B cell (primary cell): ENCODE results near the gene AK4. TPM values are rescaled to one million over a fixed set of nuclear protein-coding genes. Genes with fewer than 3 reads are reported as not detected.

Source experiments
- ATAC-seq: fragments of 200-7000 bp; cut with Tn5 transposase; one replicate; pipeline ENCODE4 v1.10.0; 2021; ENCODE audit warnings: low read depth, mild to moderate bottlenecking, moderate number of reproducible peaks, moderate library complexity
- CTCF ChIA-PET: fragments of 350-600 bp; sonication (Branson Sonifier 250); formaldehyde crosslinking; loops from one replicate; lab custom pipeline; 2021; ENCODE audit warnings: antibody characterized with exemption, inconsistent platforms; lab: Charles Lee
- POLR2A ChIA-PET: fragments of 350-600 bp; sonication (Branson Sonifier 250); formaldehyde crosslinking; loops from one replicate; lab custom pipeline; 2021; ENCODE audit warnings: antibody characterized with exemption; lab: Charles Lee
- DNase-seq: peaks from one replicate; pipeline ENCODE4 v3.0.0; 2013
- H2AFZ ChIP-seq: 2 replicates; pipeline ENCODE4 v1.6.1; 2012; ENCODE audit warnings: mild to moderate bottlenecking, low read depth, low read length; ENCODE audit not compliant: insufficient read depth, poor library complexity, severe bottlenecking
- H3K27ac ChIP-seq, 2 donors: 1 replicate in 1 of 2; 2 replicates in 1 of 2; pipeline ENCODE4 v1.5.1; 2012 to 2013; ENCODE audit warnings: low read length in 2 of 2, mild to moderate bottlenecking in 2 of 2, moderate library complexity in 1 of 2
- H3K27me3 ChIP-seq, 4 experiments: fragments of 200-600 bp in 1 of 4; sonication (generic) in 1 of 4; replicated peaks in 1 of 4; 1 replicate in 2 of 4; 2 replicates in 2 of 4; pipeline versions ENCODE4 v1.6.1 to v1.7.0; 2013 to 2016; ENCODE audit warnings: low read length in 3 of 4, mild to moderate bottlenecking in 2 of 4, mixed read lengths in 1 of 4, moderate library complexity in 1 of 4; ENCODE audit not compliant: insufficient read depth in 4 of 4, control insufficient read depth in 3 of 4; ENCODE audit errors: control extremely low read depth in 1 of 4
- H3K36me3 ChIP-seq, 2 experiments: replicated peaks in 1 of 2; 1 replicate in 1 of 2; 2 replicates in 1 of 2; pipeline versions ENCODE4 v1.6.1 to v1.7.1; 2013; ENCODE audit warnings: low read length in 1 of 2; ENCODE audit not compliant: insufficient read depth in 2 of 2, control insufficient read depth in 1 of 2; ENCODE audit errors: control extremely low read depth in 1 of 2, extremely low read depth in 1 of 2
- H3K4me1 ChIP-seq, 2 donors: fragments of 200-600 bp in 1 of 2; sonication (generic) in 1 of 2; 1 replicate in 1 of 2; 2 replicates in 1 of 2; pipeline versions ENCODE4 v1.5.1 to v1.6.1; 2013 to 2017; ENCODE audit warnings: low read length in 2 of 2; ENCODE audit not compliant: control insufficient read depth in 2 of 2, insufficient read depth in 2 of 2
- H3K4me2 ChIP-seq: replicated peaks from 2 replicates; pipeline ENCODE3; 2012; ENCODE audit warnings: mild to moderate bottlenecking, low read depth, low read length; ENCODE audit not compliant: poor library complexity, severe bottlenecking
- H3K4me3 ChIP-seq, 5 experiments: fragments of 200-600 bp in 1 of 5; sonication (generic) in 1 of 5; 1 replicate in 3 of 5; 2 replicates in 2 of 5; pipeline versions ENCODE4 v1.5.1 to v1.7.0; 2011 to 2016; ENCODE audit warnings: low read length in 4 of 5, mild to moderate bottlenecking in 4 of 5, low read depth in 2 of 5, control low read depth in 1 of 5, moderate library complexity in 1 of 5; ENCODE audit not compliant: insufficient read depth in 1 of 5; ENCODE audit errors: control extremely low read depth in 1 of 5, extremely low read depth in 1 of 5
- H3K79me2 ChIP-seq: fragments of 200-600 bp; sonication (generic); one replicate; pipeline ENCODE4 v1.6.0; 2016; ENCODE audit warnings: low read length; ENCODE audit not compliant: control insufficient read depth, insufficient read depth
- H3K9ac ChIP-seq: fragments of 200-600 bp; sonication (generic); 2 replicates; pipeline ENCODE4 v1.6.1; 2017; ENCODE audit warnings: mild to moderate bottlenecking, low read length, moderate library complexity
- H3K9me3 ChIP-seq, 3 donors: one replicate each; pipeline versions ENCODE4 v1.6.1 to v1.7.1; 2013; ENCODE audit warnings: low read length in 2 of 3; ENCODE audit not compliant: control insufficient read depth in 2 of 3, insufficient read depth in 1 of 3; ENCODE audit errors: control extremely low read depth in 1 of 3
- H4K20me1 ChIP-seq: 2 replicates; pipeline ENCODE4 v1.6.0; 2012; ENCODE audit warnings: mild to moderate bottlenecking, low read length; ENCODE audit not compliant: insufficient read depth, control insufficient read depth, poor library complexity, severe bottlenecking
- H3K27ac Mint-ChIP-seq: one replicate; pipeline ENCODE4 v1.8.0; 2021; ENCODE audit warnings: mixed read lengths
- H3K27me3 Mint-ChIP-seq: one replicate; pipeline ENCODE4 v1.8.0; 2021; ENCODE audit warnings: mixed read lengths
- H3K4me1 Mint-ChIP-seq: one replicate; pipeline ENCODE4 v1.8.0; 2021; ENCODE audit warnings: mixed read lengths
- H3K4me3 Mint-ChIP-seq: one replicate; pipeline ENCODE4 v1.8.0; 2021; ENCODE audit warnings: mixed read lengths
- H3K9me3 Mint-ChIP-seq: one replicate; pipeline ENCODE4 v1.8.0; 2022; ENCODE audit warnings: mixed read lengths; ENCODE audit not compliant: insufficient read depth
- EZH2 ChIP-seq: IDR thresholded peaks from 2 replicates; pipeline ENCODE4 v1.6.1; 2012; ENCODE audit warnings: borderline replicate concordance, low read depth, mild to moderate bottlenecking, moderate library complexity, low read length; ENCODE audit not compliant: insufficient read depth, poor library complexity, severe bottlenecking
- WGBS: methylation state at CpG from one replicate; pipeline ENCODE4 v1.1.5; 2013; ENCODE audit warnings: missing lambda C conversion rate; ENCODE audit not compliant: insufficient coverage; 5-methylcytosine and 5-hydroxymethylcytosine counted together
- intact Hi-C: fragments of 100-400 bp; cut with micrococcal nuclease; formaldehyde crosslinking; loops from one replicate; pipeline ENCODE4 v1.10.0; 2022
- polyA plus RNA-seq: library from polyadenylated mRNA; depleted of rRNA; stranded (reverse); fragments of >200 nt; gene quantifications from 2 replicates; pipeline ENCODE4 v1.2.3, GENCODE V29; 2012
- total RNA-seq, 2 donors: library from RNA; stranded (reverse); fragments of 120-200 nt in 1 of 2; gene quantifications; 1 replicate in 1 of 2; 2 replicates in 1 of 2; pipeline versions ENCODE4 v1.2.3 to v1.2.4, GENCODE V29; 2013 to 2022
- TF ChIP-seq, protein P1 (sequence below): fragments of 200-600 bp; IDR thresholded peaks from one replicate; pipeline ENCODE4 v1.8.0; 2022; ENCODE audit warnings: antibody characterized with exemption, mild to moderate bottlenecking

AK4 gene
- total and polyA plus RNA-seq, 2 donors (not counting 1 experiment from before 2014, with no cell fraction given) = 0.34 TPM; not detected in 1

- Histone ChIP-seq H3K9me3 (no peaks in the 10 kb centered on the region), H3K4me1 (no peaks in the 10 kb centered on the region), H3K9ac (no peak overlapping the region), H3K36me3 (no peaks in the 10 kb centered on the region), H3K27me3 (no peaks in the 10 kb centered on the region), H3K4me3 (no peak overlapping the region), H4K20me1 (no peaks in the 10 kb centered on the region), H3K4me2 (no peak overlapping the region), H2AFZ (no peak overlapping the region), H3K27ac (no peak overlapping the region), H3K79me2 (no peaks in the 10 kb centered on the region)
- TF ChIP-seq, protein P1, sequence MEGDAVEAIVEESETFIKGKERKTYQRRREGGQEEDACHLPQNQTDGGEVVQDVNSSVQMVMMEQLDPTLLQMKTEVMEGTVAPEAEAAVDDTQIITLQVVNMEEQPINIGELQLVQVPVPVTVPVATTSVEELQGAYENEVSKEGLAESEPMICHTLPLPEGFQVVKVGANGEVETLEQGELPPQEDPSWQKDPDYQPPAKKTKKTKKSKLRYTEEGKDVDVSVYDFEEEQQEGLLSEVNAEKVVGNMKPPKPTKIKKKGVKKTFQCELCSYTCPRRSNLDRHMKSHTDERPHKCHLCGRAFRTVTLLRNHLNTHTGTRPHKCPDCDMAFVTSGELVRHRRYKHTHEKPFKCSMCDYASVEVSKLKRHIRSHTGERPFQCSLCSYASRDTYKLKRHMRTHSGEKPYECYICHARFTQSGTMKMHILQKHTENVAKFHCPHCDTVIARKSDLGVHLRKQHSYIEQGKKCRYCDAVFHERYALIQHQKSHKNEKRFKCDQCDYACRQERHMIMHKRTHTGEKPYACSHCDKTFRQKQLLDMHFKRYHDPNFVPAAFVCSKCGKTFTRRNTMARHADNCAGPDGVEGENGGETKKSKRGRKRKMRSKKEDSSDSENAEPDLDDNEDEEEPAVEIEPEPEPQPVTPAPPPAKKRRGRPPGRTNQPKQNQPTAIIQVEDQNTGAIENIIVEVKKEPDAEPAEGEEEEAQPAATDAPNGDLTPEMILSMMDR = no peak
- TF ChIP-seq EZH2 = no peak
- Mint-ChIP-seq H3K27ac (no peak overlapping the region), H3K4me1 (no peaks in the 10 kb centered on the region), H3K9me3 (no peaks in the 10 kb centered on the region), H3K27me3 (no peaks in the 10 kb centered on the region), H3K4me3 (no peak overlapping the region)
- 100% methylated on average over 3 of the region's 3 CpGs for WGBS
- intact Hi-C loops = no loop called here
- DNase-seq (no peak), ATAC-seq (no peak)
- ChIA-PET CTCF (no interaction called here), POLR2A (no interaction called here)
Observed at GRCh38 chr1:65176591-65176990, 28.6 kb downstream of the AK4 start.

DNA sequence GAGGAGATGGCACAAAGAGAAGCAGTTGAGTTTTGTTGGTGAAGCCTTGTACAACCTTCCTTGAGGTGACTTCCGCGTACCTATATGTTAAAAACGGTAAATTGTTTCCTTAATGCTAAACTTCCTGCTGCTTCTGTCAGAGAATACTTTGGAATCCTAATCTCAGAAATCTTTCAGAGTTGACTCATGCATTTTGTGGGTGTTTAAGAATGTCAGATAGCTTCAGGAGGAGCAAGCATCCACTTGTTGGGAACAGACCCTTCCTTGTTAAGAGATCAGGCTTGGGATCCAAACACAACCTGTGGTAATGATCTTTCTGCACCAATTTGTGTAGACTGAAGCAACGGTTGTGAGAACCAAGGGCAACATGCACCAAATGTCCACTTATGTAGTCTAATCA, 29.5 kb downstream of the AK4 start:
- H3K4me3 ChIP-seq = no peak overlapping the region
- H3K9me3 ChIP-seq = no peaks in the 10 kb centered on the region
- Mint-ChIP-seq H3K4me3 (no peak overlapping the region), H3K4me1 (no peaks in the 10 kb centered on the region), H3K9me3 (no peaks in the 10 kb centered on the region), H3K27me3 (no peaks in the 10 kb centered on the region), H3K27ac (no peak overlapping the region)
- 90% methylated on average over 4 of the region's 4 CpGs for WGBS
- DNase-seq (no peak), ATAC-seq (no peak)
- H3K9ac ChIP-seq = no peak overlapping the region
- TF ChIP-seq, protein P1 = no peak
- no peak for TF ChIP-seq EZH2
- H3K4me2 ChIP-seq = no peak overlapping the region
- H4K20me1 ChIP-seq = no peaks in the 10 kb centered on the region
- no peak overlapping the region for H3K27ac ChIP-seq
- POLR2A ChIA-PET = no interaction called here
- H2AFZ ChIP-seq = no peak overlapping the region
- H3K4me1 ChIP-seq = no peaks in the 10 kb centered on the region
- intact Hi-C loops = no loop called here
- no peaks in the 10 kb centered on the region for H3K27me3 ChIP-seq
- CTCF ChIA-PET = no interaction called here
- no peaks in the 10 kb centered on the region for H3K36me3 ChIP-seq
- no peaks in the 10 kb centered on the region for H3K79me2 ChIP-seq
